H9 (cell line): ENCODE data around the gene TBC1D2. TPM values are rescaled to one million over a fixed set of nuclear protein-coding genes. Genes with fewer than 3 reads are reported as not detected.
A peak's percentile ranks its signal among the peaks of the same experiment; 100 is the strongest.

Experiments
- DNase-seq: peaks from one replicate; pipeline ENCODE4 v3.0.0-alpha.2; 2017
- H2AFZ ChIP-seq: one replicate; pipeline ENCODE4 v1.6.1; 2013; ENCODE audit warnings: mild to moderate bottlenecking, low read length, control low read depth, moderate library complexity
- H2AK5ac ChIP-seq: 2 replicates; pipeline ENCODE4 v1.6.1; 2013; ENCODE audit warnings: low read length, control low read depth, mixed read lengths; ENCODE audit not compliant: insufficient read length
- H2BK120ac ChIP-seq: one replicate; pipeline ENCODE4 v1.6.1; 2013; ENCODE audit warnings: low read depth, mild to moderate bottlenecking, low read length, control low read depth, inconsistent platforms; ENCODE audit not compliant: poor library complexity, severe bottlenecking
- H2BK12ac ChIP-seq: 2 replicates; pipeline ENCODE4 v1.6.1; 2013; ENCODE audit warnings: low read length, control low read depth, mixed read lengths, low read depth; ENCODE audit not compliant: insufficient read length
- H2BK15ac ChIP-seq: 2 replicates; pipeline ENCODE4 v1.6.1; 2013; ENCODE audit warnings: low read depth, low read length, control low read depth
- H2BK20ac ChIP-seq: one replicate; pipeline ENCODE4 v1.6.1; 2013; ENCODE audit warnings: low read depth, mild to moderate bottlenecking, low read length, control low read depth, inconsistent platforms; ENCODE audit not compliant: poor library complexity, severe bottlenecking
- H2BK5ac ChIP-seq: 2 replicates; pipeline ENCODE4 v1.6.1; 2013; ENCODE audit warnings: low read length, control low read depth, mixed read lengths; ENCODE audit not compliant: insufficient read length
- H3K14ac ChIP-seq: 2 replicates; pipeline ENCODE4 v1.6.1; 2013; ENCODE audit warnings: low read length, control low read depth; ENCODE audit not compliant: insufficient read depth
- H3K18ac ChIP-seq: 2 replicates; pipeline ENCODE4 v1.6.1; 2013; ENCODE audit warnings: low read depth, mild to moderate bottlenecking, mixed read lengths, low read length, control low read depth; ENCODE audit not compliant: insufficient read length
- H3K23ac ChIP-seq: 2 replicates; pipeline ENCODE4 v1.6.1; 2013; ENCODE audit warnings: low read length, control low read depth, mixed read lengths, low read depth; ENCODE audit not compliant: insufficient read length
- H3K23me2 ChIP-seq: 2 replicates; pipeline ENCODE4 v1.6.1; 2013; ENCODE audit warnings: low read depth, mild to moderate bottlenecking, mixed read lengths, low read length, control low read depth; ENCODE audit not compliant: insufficient read length, poor library complexity, severe bottlenecking
- H3K27ac ChIP-seq: 2 replicates; pipeline ENCODE4 v1.5.1; 2013; ENCODE audit warnings: low read length, control low read depth, mixed read lengths, low read depth; ENCODE audit not compliant: insufficient read length
- H3K27me3 ChIP-seq: 2 replicates; pipeline ENCODE4 v1.6.1; 2013; ENCODE audit warnings: low read length, control low read depth, inconsistent platforms; ENCODE audit not compliant: insufficient read depth
- H3K4ac ChIP-seq: 2 replicates; pipeline ENCODE4 v1.6.1; 2013; ENCODE audit warnings: low read depth, mild to moderate bottlenecking, control low read depth, inconsistent platforms, low read length, moderate library complexity
- H3K4me1 ChIP-seq: 2 replicates; pipeline ENCODE4 v1.6.1; 2013; ENCODE audit warnings: low read length, control low read depth, inconsistent platforms; ENCODE audit not compliant: insufficient read depth
- H3K4me2 ChIP-seq: 2 replicates; pipeline ENCODE4 v1.6.1; 2013; ENCODE audit warnings: low read length, control low read depth, mixed read lengths; ENCODE audit not compliant: insufficient read length, insufficient read depth
- H3K56ac ChIP-seq: 2 replicates; pipeline ENCODE4 v1.6.1; 2013; ENCODE audit warnings: low read depth, mild to moderate bottlenecking, mixed read lengths, low read length, control low read depth; ENCODE audit not compliant: insufficient read length
- H3K79me1 ChIP-seq: 2 replicates; pipeline ENCODE4 v1.6.1; 2013; ENCODE audit warnings: low read depth, mild to moderate bottlenecking, moderate library complexity, low read length, control low read depth, inconsistent platforms; ENCODE audit not compliant: insufficient read depth, poor library complexity, severe bottlenecking
- H3K79me2 ChIP-seq: 2 replicates; pipeline ENCODE4 v1.6.1; 2013; ENCODE audit warnings: low read length, control low read depth, inconsistent platforms; ENCODE audit not compliant: insufficient read depth
- H3K9ac ChIP-seq: 2 replicates; pipeline ENCODE4 v1.6.1; 2013; ENCODE audit warnings: low read length, control low read depth, mixed read lengths; ENCODE audit not compliant: insufficient read length; ENCODE audit errors: extremely low read depth
- H3K9me3 ChIP-seq: one replicate; pipeline ENCODE4 v1.6.1; 2013; ENCODE audit warnings: low read depth, low read length, inconsistent platforms; ENCODE audit not compliant: control insufficient read depth
- H3T11ph ChIP-seq: one replicate; pipeline ENCODE4 v1.6.1; 2013; ENCODE audit warnings: mild to moderate bottlenecking, low read length, control low read depth, inconsistent platforms
- H4K20me1 ChIP-seq: one replicate; pipeline ENCODE4 v1.6.1; 2013; ENCODE audit not compliant: control insufficient read depth, insufficient read length, insufficient read depth
- H4K5ac ChIP-seq: 2 replicates; pipeline ENCODE4 v1.6.1; 2013; ENCODE audit warnings: low read depth, mild to moderate bottlenecking, mixed read lengths, low read length, control low read depth; ENCODE audit not compliant: insufficient read length
- H4K8ac ChIP-seq: replicated peaks from 2 replicates; pipeline ENCODE4 v1.6.1; 2013; ENCODE audit warnings: low read length, control low read depth, mixed read lengths, low read depth; ENCODE audit not compliant: insufficient read length
- H4K91ac ChIP-seq: 2 replicates; pipeline ENCODE4 v1.6.1; 2013; ENCODE audit warnings: low read depth, mild to moderate bottlenecking, moderate library complexity, mixed read lengths, low read length, control low read depth; ENCODE audit not compliant: insufficient read length
- H3K27ac Mint-ChIP-seq, 3 experiments: 2 replicates in 2 of 3; 3 replicates in 1 of 3; pipeline ENCODE4 v1.8.0; 2020 to 2021; ENCODE audit warnings: mixed read lengths in 3 of 3, mild to moderate bottlenecking in 1 of 3, moderate library complexity in 1 of 3
- H3K27me3 Mint-ChIP-seq: 2 replicates; pipeline ENCODE4 v1.8.0; 2021; ENCODE audit warnings: low read depth, mild to moderate bottlenecking, moderate library complexity, mixed read lengths
- H3K36me3 Mint-ChIP-seq, 3 experiments: 2 replicates in 2 of 3; 3 replicates in 1 of 3; pipeline ENCODE4 v1.8.0; 2020 to 2021; ENCODE audit warnings: low read depth in 3 of 3, mixed read lengths in 3 of 3; ENCODE audit not compliant: insufficient read depth in 1 of 3
- H3K4me1 Mint-ChIP-seq, 2 experiments: 2 replicates each; pipeline ENCODE4 v1.8.0; 2020; ENCODE audit warnings: mixed read lengths in 2 of 2
- H3K4me3 Mint-ChIP-seq, 2 experiments: 2 replicates in 1 of 2; 3 replicates in 1 of 2; pipeline ENCODE4 v1.8.0; 2020 to 2021; ENCODE audit warnings: mild to moderate bottlenecking in 2 of 2, mixed read lengths in 2 of 2, moderate library complexity in 1 of 2
- H3K9me3 Mint-ChIP-seq, 2 experiments: 2 replicates in 1 of 2; 3 replicates in 1 of 2; pipeline ENCODE4 v1.8.0; 2020; ENCODE audit warnings: mild to moderate bottlenecking in 2 of 2, mixed read lengths in 2 of 2, moderate library complexity in 1 of 2
- WGBS: extraction: QIAGEN DNeasy Blood & Tissue Kit; methylation state at CpG from one replicate; pipeline ENCODE4 v1.1.7; 2013; ENCODE audit warnings: missing lambda C conversion rate, low lambda C conversion rate, mixed read lengths; ENCODE audit not compliant: insufficient read length; ENCODE audit errors: extremely low coverage; 5-methylcytosine and 5-hydroxymethylcytosine counted together
- total RNA-seq: library from RNA; stranded (reverse); gene quantifications from 2 replicates; pipeline ENCODE4 v1.2.1, GENCODE V29; 2021
- TF ChIP-seq, protein P1 (sequence below): fragments of 200-600 bp; sonication (generic); conservative IDR thresholded peaks from 3 replicates; pipeline ENCODE4 v1.8.0; 2021; ENCODE audit warnings: antibody characterized with exemption, mild to moderate bottlenecking

TBC1D2 gene
- total RNA-seq, 1 experiment from 2014 or later: 2.9 TPM

DNA sequence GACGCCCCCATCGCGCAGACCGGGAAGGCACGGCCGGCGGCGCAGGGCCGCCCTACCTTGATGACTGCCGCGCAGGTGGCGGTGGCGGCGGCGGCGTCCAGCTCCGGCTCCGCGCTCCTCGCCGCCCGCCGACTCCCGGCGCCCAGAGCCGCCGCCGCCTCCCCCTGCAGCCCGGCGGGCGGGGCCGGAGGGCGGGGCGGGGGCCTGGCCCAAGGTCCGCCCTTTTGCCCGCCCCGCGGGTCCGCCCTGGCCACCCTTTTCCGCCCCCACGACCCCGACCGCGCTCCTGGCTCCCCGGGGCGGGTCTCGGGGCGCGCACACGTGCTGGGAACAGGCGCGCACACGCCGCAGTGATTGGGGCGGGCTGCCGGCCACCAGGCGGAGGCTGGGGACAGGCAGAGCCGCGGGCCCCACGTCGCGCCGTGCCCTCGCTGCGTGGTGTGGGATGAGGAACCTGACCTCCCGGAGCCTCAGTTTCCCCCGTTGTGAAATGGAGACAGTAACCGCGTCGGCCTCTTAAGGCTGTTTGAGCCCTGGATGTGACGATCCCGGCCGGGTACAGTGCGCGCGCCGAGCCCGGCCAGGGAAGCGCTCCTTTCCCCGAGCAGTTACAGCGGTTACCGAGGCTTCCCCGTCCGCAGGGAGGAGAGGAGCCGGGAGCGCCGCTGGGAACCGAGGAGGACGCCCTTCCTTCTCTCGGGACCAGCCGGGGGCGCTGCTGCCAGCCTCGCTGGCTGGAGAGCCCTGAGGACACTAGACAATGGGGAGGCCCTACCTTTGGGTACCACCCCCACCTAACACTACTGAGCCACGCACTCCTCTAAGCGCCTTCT, 62.7 kb downstream of the TBC1D2 start, which contains the start of gene CORO2A:
TSS of gene CORO2A (minus strand) at position 135 of the 833 bp plus-strand sequence. CDS start 34,977 bp downstream, outside the sequence.
- peaks cover 14 to 26% of the 10 kb centered on the region in 2 experiments for H3K4me1 Mint-ChIP-seq
- DNase-seq: peak; percentile 88
- no peak within 1 kb of the TSS for H3K23ac ChIP-seq

More for the DNA sequence above, 62.7 kb downstream of the TBC1D2 start, which contains the start of gene CORO2A:
- Histone ChIP-seq H2BK15ac (no peak within 1 kb of the TSS), H3K23me2 (peaks cover 6% of the 10 kb centered on the region), H4K5ac (no peak within 1 kb of the TSS), H4K8ac (no peak within 1 kb of the TSS), H2BK5ac (no peak within 1 kb of the TSS), H3K4me1 (no peaks in the 10 kb centered on the region; the same call in 1 of the 2 replicates), H2BK12ac (no peak within 1 kb of the TSS), H4K91ac (no peak within 1 kb of the TSS), H3K4me2 (peak within 1 kb of the TSS; percentile 50), H3T11ph (no peak within 1 kb of the TSS), H3K27me3 (no peaks in the 10 kb centered on the region), H3K14ac (peak within 1 kb of the TSS; percentile 50), H3K18ac (no peak within 1 kb of the TSS), H3K79me2 (no peaks in the 10 kb centered on the region; the same call in 1 of the 2 replicates), H3K79me1 (no peaks in the 10 kb centered on the region), H3K4ac (no peak within 1 kb of the TSS), H4K20me1 (no peaks in the 10 kb centered on the region), H3K56ac (no peak within 1 kb of the TSS), H2BK20ac (no peak within 1 kb of the TSS), H3K27ac (no peak within 1 kb of the TSS), H2BK120ac (no peak within 1 kb of the TSS), H3K9me3 (no peaks in the 10 kb centered on the region), H2AK5ac (no peak within 1 kb of the TSS), H2AFZ (no peak within 1 kb of the TSS), H3K9ac (no peak within 1 kb of the TSS)
- TF ChIP-seq, protein P1, sequence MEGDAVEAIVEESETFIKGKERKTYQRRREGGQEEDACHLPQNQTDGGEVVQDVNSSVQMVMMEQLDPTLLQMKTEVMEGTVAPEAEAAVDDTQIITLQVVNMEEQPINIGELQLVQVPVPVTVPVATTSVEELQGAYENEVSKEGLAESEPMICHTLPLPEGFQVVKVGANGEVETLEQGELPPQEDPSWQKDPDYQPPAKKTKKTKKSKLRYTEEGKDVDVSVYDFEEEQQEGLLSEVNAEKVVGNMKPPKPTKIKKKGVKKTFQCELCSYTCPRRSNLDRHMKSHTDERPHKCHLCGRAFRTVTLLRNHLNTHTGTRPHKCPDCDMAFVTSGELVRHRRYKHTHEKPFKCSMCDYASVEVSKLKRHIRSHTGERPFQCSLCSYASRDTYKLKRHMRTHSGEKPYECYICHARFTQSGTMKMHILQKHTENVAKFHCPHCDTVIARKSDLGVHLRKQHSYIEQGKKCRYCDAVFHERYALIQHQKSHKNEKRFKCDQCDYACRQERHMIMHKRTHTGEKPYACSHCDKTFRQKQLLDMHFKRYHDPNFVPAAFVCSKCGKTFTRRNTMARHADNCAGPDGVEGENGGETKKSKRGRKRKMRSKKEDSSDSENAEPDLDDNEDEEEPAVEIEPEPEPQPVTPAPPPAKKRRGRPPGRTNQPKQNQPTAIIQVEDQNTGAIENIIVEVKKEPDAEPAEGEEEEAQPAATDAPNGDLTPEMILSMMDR: peak; percentile 73
- Mint-ChIP-seq H3K36me3 (no peaks in the 10 kb centered on the region), H3K9me3 (no peaks in the 10 kb centered on the region; a peak in 1 of 5 replicates), H3K27ac (peak within 1 kb of the TSS in 2 of 3 experiments; percentile 69 to 82; a peak in 3 of 7 replicates), H3K4me3 (peak within 1 kb of the TSS; percentile 77 to 89), H3K27me3 (peaks cover 2% of the 10 kb centered on the region; the same call in 1 of the 2 replicates)
- no CpG with 5 or more reads among the region's 95 CpGs for WGBS
